K562 (cell line): ENCODE data around the gene POM121L12. TPM values are rescaled to one million over a fixed set of nuclear protein-coding genes. Genes with fewer than 3 reads are reported as not detected.

Source experiments
- ATAC-seq: fragments of 200-7000 bp; cut with Tn5 transposase; 3 replicates; pipeline ENCODE4 v1.9.1; 2020; ENCODE audit warnings: moderate library complexity
- BruUV-seq: library from RNA; stranded (reverse); fragments of 400-500 nt; replicated peaks from 2 replicates; lab custom pipeline; 2021; lab: Mats Ljungman, UMichigan
- CTCF ChIA-PET: fragments of 300-600 bp; formaldehyde crosslinking; extraction: SDS; loops from one replicate; lab custom pipeline; 2021; ENCODE audit warnings: low intra/inter-chr PET ratio; lab: Yijun Ruan, JAX
- POLR2A ChIA-PET: fragments of 300-600, 350-650 bp; sonication (Branson Sonifier 250); formaldehyde crosslinking; extraction: SDS; loops from one replicate; lab custom pipeline; 2021; ENCODE audit warnings: antibody characterized with exemption, inconsistent platforms; lab: Yijun Ruan, JAX
- DNase-seq, 4 experiments: peaks; one replicate each; pipeline versions ENCODE4 v3.0.0 to v3.0.0-alpha.2; 2011 to 2018; ENCODE audit warnings: low spot score in 3 of 4, mixed read lengths in 3 of 4; ENCODE audit errors: extremely low read depth in 1 of 4
- FAIRE-seq: peaks from 2 replicates; lab custom pipeline; 2011; peaks lifted over from hg19 to GRCh38; lab: Jason Lieb, UNC
- H2AFZ ChIP-seq: 2 replicates; pipeline ENCODE4 v1.6.0; 2011; ENCODE audit warnings: low read depth, low read length, control low read depth, inconsistent platforms
- H3K27ac ChIP-seq: fragments of 200-600 bp; 3 replicates; pipeline ENCODE4 v1.8.0; 2011; ENCODE audit warnings: low read depth, mild to moderate bottlenecking, control low read depth, inconsistent platforms, low read length, moderate library complexity, mixed read lengths; ENCODE audit errors: extremely low read depth
- H3K27me3 ChIP-seq, 2 experiments: fragments of 300-600 bp in 1 of 2; 2 replicates in 1 of 2; 3 replicates in 1 of 2; pipeline versions ENCODE4 v1.6.0 to v1.8.0; 2011; ENCODE audit warnings: inconsistent platforms in 2 of 2, low read length in 2 of 2, mild to moderate bottlenecking in 1 of 2, mixed read lengths in 1 of 2, moderate library complexity in 1 of 2; ENCODE audit not compliant: control insufficient read depth in 2 of 2, insufficient read depth in 2 of 2
- H3K36me3 ChIP-seq: fragments of 300-600 bp; 3 replicates; pipeline ENCODE4 v1.8.0; 2011; ENCODE audit warnings: mild to moderate bottlenecking, low read length, inconsistent platforms; ENCODE audit not compliant: control insufficient read depth, insufficient read depth
- H3K4me1 ChIP-seq, 2 experiments: fragments of 200-600 bp in 1 of 2; replicated peaks in 1 of 2; 2 replicates in 1 of 2; 3 replicates in 1 of 2; pipeline versions ENCODE4 v1.5.1 to v1.8.0; 2011; ENCODE audit warnings: inconsistent platforms in 2 of 2, low read length in 2 of 2, mild to moderate bottlenecking in 1 of 2, mixed read lengths in 1 of 2, moderate library complexity in 1 of 2; ENCODE audit not compliant: control insufficient read depth in 2 of 2, insufficient read depth in 2 of 2
- H3K4me2 ChIP-seq: 2 replicates; pipeline ENCODE4 v1.6.1; 2011; ENCODE audit warnings: low read length, control low read depth, inconsistent platforms, mixed read lengths; ENCODE audit not compliant: insufficient read depth
- H3K4me3 ChIP-seq: fragments of 200-600 bp; sonication (generic), shearing (Covaris generic); 2 replicates; pipeline ENCODE4 v1.5.1; 2016; ENCODE audit warnings: control low read depth, inconsistent platforms
- H3K79me2 ChIP-seq: fragments of 200-600 bp; 3 replicates; pipeline ENCODE4 v1.8.0; 2011; ENCODE audit warnings: low read length, inconsistent platforms; ENCODE audit not compliant: control insufficient read depth, insufficient read depth
- H3K9ac ChIP-seq, 2 experiments: 2 replicates each; pipeline versions ENCODE4 v1.6.0 to v1.6.1; 2011; ENCODE audit warnings: low read depth in 2 of 2, low read length in 2 of 2, control low read depth in 1 of 2, inconsistent platforms in 1 of 2, mild to moderate bottlenecking in 1 of 2, mixed read lengths in 1 of 2; ENCODE audit not compliant: insufficient read depth in 1 of 2
- H3K9me1 ChIP-seq: one replicate; pipeline ENCODE4 v1.6.0; 2011; ENCODE audit warnings: inconsistent platforms, mild to moderate bottlenecking, low read length, moderate library complexity; ENCODE audit not compliant: control insufficient read depth, insufficient read depth
- H3K9me3 ChIP-seq: replicated peaks from 2 replicates; pipeline ENCODE4 v1.5.1; 2011; ENCODE audit warnings: low read depth, low read length, inconsistent platforms; ENCODE audit not compliant: control insufficient read depth, insufficient read depth
- H4K20me1 ChIP-seq: replicated peaks from 2 replicates; pipeline ENCODE4 v1.6.1; 2011; ENCODE audit warnings: low read length, inconsistent platforms, mixed read lengths; ENCODE audit not compliant: control insufficient read depth, insufficient read depth
- EP300 ChIP-seq: IDR thresholded peaks from 2 replicates; pipeline ENCODE4 v1.6.1; 2012; ENCODE audit warnings: low read length, improper control_type of control experiment
- GTF2F1 ChIP-seq: IDR thresholded peaks from 2 replicates; pipeline ENCODE4 v1.6.1; 2011; ENCODE audit warnings: low read depth, low read length, improper control_type of control experiment
- HSF4 ChIP-seq: fragments of 250-450 bp; sonication (Bioruptor Pico); IDR thresholded peaks from 2 replicates; pipeline ENCODE4 v2.1.2; 2022; ENCODE audit warnings: mild to moderate bottlenecking, moderate library complexity, borderline replicate concordance
- KDM1A ChIP-seq, 2 experiments: fragments of 450-650 bp; IDR thresholded peaks; 2 replicates each; pipeline ENCODE4 v1.6.1; 2016; ENCODE audit warnings: mild to moderate bottlenecking in 2 of 2
- MCM3 ChIP-seq: fragments of 450-650 bp; IDR thresholded peaks from 2 replicates; pipeline ENCODE4 v1.6.1; 2016
- OTX1 ChIP-seq: fragments of 450-650 bp; formaldehyde crosslinking; IDR thresholded peaks from 2 replicates; pipeline ENCODE4 v1.4.0; 2022; ENCODE audit warnings: mild to moderate bottlenecking
- POLR2A ChIP-seq: fragments of 450-650 bp; conservative IDR thresholded peaks from 2 replicates; pipeline ENCODE4 v1.6.1; 2016
- PTTG1 ChIP-seq: fragments of 450-650 bp; IDR thresholded peaks from 2 replicates; pipeline ENCODE4 v1.6.1; 2016; ENCODE audit warnings: low read depth, mild to moderate bottlenecking, missing genetic modification characterization, missing compliant biosample characterization
- ZNF644 ChIP-seq: fragments of 200-800 bp; sonication (Bioruptor generic); IDR thresholded peaks from 2 replicates; pipeline ENCODE4 v1.6.1; 2016; ENCODE audit warnings: low read depth, missing genetic modification characterization, missing compliant biosample characterization
- WGBS: fragments of 100-300 bp; shearing (Covaris generic); methylation state at CpG from one replicate; pipeline ENCODE4 v1.1.6; 2016; ENCODE audit warnings: low coverage, mixed read lengths; ENCODE audit not compliant: insufficient coverage; ENCODE audit errors: missing lambda C conversion rate; 5-methylcytosine and 5-hydroxymethylcytosine counted together
- in situ Hi-C: fragments of 300-500 bp; cut with MboI; formaldehyde crosslinking; loops from 4 replicates; pipeline ENCODE4 v1.15.0; 2018; ENCODE audit warnings: inconsistent platforms, mixed read lengths
- intact Hi-C: fragments of 100-400 bp; cut with micrococcal nuclease; formaldehyde crosslinking; loops from 2 replicates; pipeline ENCODE4 v1.14.2; 2022
- polyA plus RNA-seq, 8 experiments: library from polyadenylated mRNA; depleted of rRNA in 4 of 8; stranded (reverse) in 5 of 8; unstranded in 3 of 8; fragments of >200 nt; fragmentation: Nextera tagmentation in 2 of 8; fragmentation: Illumina TruSeq in 1 of 8; extraction: Ambion mirVana in 2 of 8; extraction: Trizol in 1 of 8; gene quantifications; 2 replicates each; pipeline versions ENCODE4 v1.2.1 to v1.2.3, GENCODE V29; 2011 to 2014; ENCODE audit warnings: inconsistent platforms in 1 of 8, missing spikeins in 1 of 8
- total RNA-seq, 7 experiments: library from RNA; depleted of rRNA in 6 of 7; stranded (reverse); fragments of >200 nt in 6 of 7; fragmentation: Illumina TruSeq in 2 of 7; extraction: Trizol in 2 of 7; gene quantifications; 2 replicates each; pipeline versions ENCODE4 v1.2.1 to v1.2.3, GENCODE V29; 2011 to 2021; ENCODE audit warnings: low replicate concordance in 1 of 7
- TF ChIP-seq, protein P1 (sequence below): fragments of 250-450 bp; sonication (Bioruptor Pico); IDR thresholded peaks from 2 replicates; pipeline ENCODE4 v1.6.1; 2021; ENCODE audit warnings: mild to moderate bottlenecking
- TF ChIP-seq, protein P2 (sequence below): fragments of 250-450 bp; sonication (Bioruptor Pico); IDR thresholded peaks from 2 replicates; pipeline ENCODE4 v1.4.0; 2020; ENCODE audit warnings: borderline replicate concordance

Gene POM121L12
- total and polyA plus RNA-seq, 9 of the 15 experiments (the other 6 are each of a cell fraction or from before 2014, with no cell fraction given) = not detected

DNA sequence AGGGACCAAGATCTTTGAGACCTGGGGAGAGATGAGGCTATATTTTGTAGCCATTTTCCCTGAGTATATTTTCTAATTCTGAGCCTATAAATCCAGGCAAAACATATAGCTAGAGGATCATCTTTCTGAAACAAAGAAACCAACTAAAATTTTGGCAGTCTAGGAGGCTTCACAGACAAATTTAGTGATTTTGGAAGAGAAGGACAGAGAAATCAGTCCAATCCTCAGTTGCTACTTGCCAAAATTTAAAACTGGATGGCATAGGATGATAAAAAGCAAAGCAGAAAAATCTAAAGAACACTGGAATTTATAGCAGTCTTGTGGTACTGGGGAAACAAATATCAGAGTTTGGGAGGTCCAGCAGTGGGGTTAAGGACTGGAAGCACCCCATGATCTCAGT is 43.4 kb upstream of the POM121L12 start:
- Histone ChIP-seq H3K9me3 (no peaks in the 10 kb centered on the region; the same call in 1 of the 2 replicates), H3K4me3 (no peak overlapping the region), H3K9ac (no peak overlapping the region), H3K27ac (no peak overlapping the region), H3K9me1 (no peaks in the 10 kb centered on the region), H3K4me1 (no peaks in the 10 kb centered on the region), H3K27me3 (no peaks in the 10 kb centered on the region), H4K20me1 (no peaks in the 10 kb centered on the region), H2AFZ (no peak overlapping the region), H3K4me2 (no peak overlapping the region), H3K79me2 (no peaks in the 10 kb centered on the region), H3K36me3 (no peaks in the 10 kb centered on the region)
- ChIA-PET POLR2A (no interaction called here), CTCF (no interaction called here)
- intact Hi-C loops = no loop called here
- FAIRE-seq (no peak), ATAC-seq (no peak), DNase-seq (no peak)
- TF ChIP-seq KDM1A (IDR thresholded peaks at IDR 0.05) = no peak
- in situ Hi-C loops = no loop called here
- no TSS peak for BruUV-seq

DNA sequence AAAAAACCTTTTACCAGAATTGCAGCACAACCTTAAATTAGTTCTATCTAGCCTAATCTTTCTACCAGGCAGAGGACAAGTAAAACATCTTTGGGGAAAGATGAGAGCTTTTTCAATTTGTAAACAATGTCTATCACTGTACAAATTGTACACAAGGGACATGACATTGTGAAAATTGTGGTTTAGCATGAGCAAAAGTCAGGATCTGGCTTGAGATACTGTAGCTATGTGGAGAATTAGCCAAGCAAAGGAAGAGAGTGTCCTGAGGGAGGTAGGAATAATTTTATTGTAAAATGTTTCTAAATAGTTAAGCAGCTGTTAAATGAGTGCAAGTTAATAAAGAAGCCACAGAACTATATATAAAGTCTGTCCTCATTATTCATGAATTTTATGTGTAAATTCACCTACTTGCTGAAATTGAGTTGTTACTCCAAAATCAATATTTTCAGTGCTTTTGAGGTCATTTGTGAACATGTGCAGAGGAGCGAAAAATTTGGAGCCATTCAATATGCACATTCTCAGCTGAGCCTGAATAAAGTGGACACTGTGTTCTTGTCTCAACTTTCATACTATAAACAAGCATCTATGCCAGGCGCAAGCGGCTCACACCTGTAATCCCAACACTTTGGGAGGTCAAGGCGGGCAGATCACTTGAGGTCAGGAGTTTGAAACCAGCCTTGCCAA is 42.8 kb upstream of the POM121L12 start:
- Histone ChIP-seq H3K79me2 (no peaks in the 10 kb centered on the region), H4K20me1 (no peaks in the 10 kb centered on the region), H3K4me2 (no peak overlapping the region), H3K4me3 (no peak overlapping the region), H2AFZ (no peak overlapping the region), H3K9ac (no peak overlapping the region), H3K27me3 (no peaks in the 10 kb centered on the region), H3K9me1 (no peaks in the 10 kb centered on the region), H3K36me3 (no peaks in the 10 kb centered on the region), H3K27ac (no peak overlapping the region), H3K4me1 (no peaks in the 10 kb centered on the region), H3K9me3 (no peaks in the 10 kb centered on the region; the same call in 1 of the 2 replicates)
- POLR2A ChIA-PET = no interaction called here
- CTCF ChIA-PET = no interaction called here
- intact Hi-C loops = no loop called here
- no TSS peak for BruUV-seq
- TF ChIP-seq GTF2F1 (no peak), ZNF644 (no peak), POLR2A (no peak), OTX1 (no peak), EP300 (no peak), HSF4 (CRISPR knock-in tag) (no peak), MCM3 (no peak), PTTG1 (no peak)
- TF ChIP-seq, protein P1, sequence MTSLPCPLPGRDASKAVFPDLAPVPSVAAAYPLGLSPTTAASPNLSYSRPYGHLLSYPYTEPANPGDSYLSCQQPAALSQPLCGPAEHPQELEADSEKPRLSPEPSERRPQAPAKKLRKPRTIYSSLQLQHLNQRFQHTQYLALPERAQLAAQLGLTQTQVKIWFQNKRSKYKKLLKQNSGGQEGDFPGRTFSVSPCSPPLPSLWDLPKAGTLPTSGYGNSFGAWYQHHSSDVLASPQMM (CRISPR knock-in tag) = no peak
- TF ChIP-seq, protein P2, sequence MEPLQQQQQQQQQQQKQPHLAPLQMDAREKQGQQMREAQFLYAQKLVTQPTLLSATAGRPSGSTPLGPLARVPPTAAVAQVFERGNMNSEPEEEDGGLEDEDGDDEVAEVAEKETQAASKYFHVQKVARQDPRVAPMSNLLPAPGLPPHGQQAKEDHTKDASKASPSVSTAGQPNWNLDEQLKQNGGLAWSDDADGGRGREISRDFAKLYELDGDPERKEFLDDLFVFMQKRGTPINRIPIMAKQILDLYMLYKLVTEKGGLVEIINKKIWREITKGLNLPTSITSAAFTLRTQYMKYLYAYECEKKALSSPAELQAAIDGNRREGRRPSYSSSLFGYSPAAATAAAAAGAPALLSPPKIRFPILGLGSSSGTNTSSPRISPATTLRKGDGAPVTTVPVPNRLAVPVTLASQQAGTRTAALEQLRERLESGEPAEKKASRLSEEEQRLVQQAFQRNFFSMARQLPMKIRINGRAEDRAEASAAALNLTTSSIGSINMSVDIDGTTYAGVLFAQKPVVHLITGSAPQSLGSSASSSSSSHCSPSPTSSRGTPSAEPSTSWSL (CRISPR knock-in tag) = no peak
- in situ Hi-C loops = no loop called here
- WGBS = 3% methylated on average over 4 of the region's 4 CpGs
- DNase-seq (no peak), FAIRE-seq (no peak), ATAC-seq (no peak)
